ENCODE results near the gene PIGH. TPM values are rescaled to one million over a fixed set of nuclear protein-coding genes. Genes with fewer than 3 reads are reported as not detected.
"Not testable (repeated sequence)": the region's sequence is repeated elsewhere in the genome, so short reads cannot be mapped to it uniquely, and the experiment has no call there.

PIGH gene
- total RNA-seq, 4 donors from 2014 or later = 19.2 to 48.8 (median 23.8) TPM

GRCh38 chr14:67630938-67631337 lies 30.9 kb upstream of the PIGH start:
- H3K27ac ChIP-seq = no peak overlapping the region
- WGBS, 2 donors = 71 to 77% methylated on average over 5 of the region's 5 CpGs
- no peak for TF ChIP-seq POLR2A (IDR thresholded peaks at IDR 0.05)
- no peak for TF ChIP-seq EP300 (IDR thresholded peaks at IDR 0.05)
- no peak for TF ChIP-seq CTCF (IDR thresholded peaks at IDR 0.05)

GRCh38 chr14:67630186-67630585 lies 30.1 kb upstream of the PIGH start:
- H3K36me3 ChIP-seq = no peaks in the 10 kb centered on the region
- DNase-seq (ENCODE audit: low spot score in 2 of 2) = no peak
- no peaks in the 10 kb centered on the region for H3K9me3 ChIP-seq
- no peak for TF ChIP-seq CTCF (IDR thresholded peaks at IDR 0.05)
- no peak for TF ChIP-seq EP300 (IDR thresholded peaks at IDR 0.05)
- no peak for TF ChIP-seq POLR2A (IDR thresholded peaks at IDR 0.05)
- no peaks in the 10 kb centered on the region for H3K27me3 ChIP-seq
- 87 to 91% methylated on average over 4 of the region's 4 CpGs for WGBS, 2 donors
- H3K27ac ChIP-seq = no peak overlapping the region
- H3K4me1 ChIP-seq = no peaks in the 10 kb centered on the region
- no peak overlapping the region for H3K4me3 ChIP-seq

More at GRCh38 chr14:67630938-67631337, 30.9 kb upstream of the PIGH start:
- H3K27me3 ChIP-seq = no peaks in the 10 kb centered on the region
- H3K36me3 ChIP-seq = no peaks in the 10 kb centered on the region
- DNase-seq (ENCODE audit: low spot score in 2 of 2) = no peak
- no peak overlapping the region for H3K4me3 ChIP-seq
- H3K4me1 ChIP-seq = no peaks in the 10 kb centered on the region
- H3K9me3 ChIP-seq = no peaks in the 10 kb centered on the region

GRCh38 chr14:67627519-67627918 lies 27.5 kb upstream of the PIGH start:
- no peak for TF ChIP-seq CTCF (IDR thresholded peaks at IDR 0.05)
- no peak for DNase-seq (ENCODE audit: low spot score in 2 of 2)
- peaks cover 0 to 8% (median 7%) of the 10 kb centered on the region in 4 donors for H3K4me1 ChIP-seq
- no peak overlapping the region for H3K27ac ChIP-seq
- H3K27me3 ChIP-seq = no peaks in the 10 kb centered on the region
- no peaks in the 10 kb centered on the region for H3K36me3 ChIP-seq
- H3K9me3 ChIP-seq = no peaks in the 10 kb centered on the region
- no peak overlapping the region for H3K4me3 ChIP-seq

GRCh38 chr14:67626131-67626530 lies 26.1 kb upstream of the PIGH start:
- H3K27ac ChIP-seq; DNase-seq (ENCODE audit: low spot score in 2 of 2); H3K4me3 ChIP-seq; H3K36me3 ChIP-seq; H3K27me3 ChIP-seq; H3K9me3 ChIP-seq: not testable (repeated sequence)
- WGBS, 2 donors = 88 to 100% methylated on average over 1 of the region's 1 CpG
- H3K4me1 ChIP-seq = peaks cover 0 to 15% (median 12%) of the 10 kb centered on the region in 4 donors

GRCh38 chr14:67623114-67623513 lies 23.0 kb upstream of the PIGH start:
- no peak for DNase-seq (ENCODE audit: low spot score in 2 of 2)
- Histone ChIP-seq H3K4me3 (no peak overlapping the region), H3K4me1 (peaks cover 0 to 35% (median 21%) of the 10 kb centered on the region in 4 donors), H3K36me3 (no peaks in the 10 kb centered on the region), H3K27ac (peak overlapping the region in 3 of 4 donors; percentile 55 to 91 (median 55)), H3K9me3 (no peaks in the 10 kb centered on the region), H3K27me3 (no peaks in the 10 kb centered on the region)
- TF ChIP-seq CTCF (IDR thresholded peaks at IDR 0.05) (no peak), POLR2A (IDR thresholded peaks at IDR 0.05) (no peak), EP300 (IDR thresholded peaks at IDR 0.05) (no peak)
- 46 to 54% methylated on average over 2 of the region's 2 CpGs for WGBS, 2 donors

DNA sequence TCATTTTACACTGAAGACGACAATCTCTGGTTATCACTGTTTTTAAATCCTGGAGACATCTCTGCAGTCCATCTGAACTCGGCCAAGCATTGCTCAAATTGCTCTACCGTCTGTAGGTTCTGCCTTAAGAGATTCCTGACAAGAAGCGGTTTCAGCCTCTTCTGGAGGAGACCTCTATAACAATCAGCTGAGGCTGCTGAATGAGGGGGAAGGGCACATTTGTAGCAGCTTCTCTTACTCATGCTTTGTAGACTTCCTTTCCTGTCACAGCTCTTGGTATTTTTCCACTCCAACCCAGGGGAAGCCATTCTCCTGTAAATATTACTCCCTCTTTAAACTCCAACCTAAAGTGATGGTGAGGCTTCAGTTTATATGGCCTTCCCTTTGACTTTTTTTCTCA lies 22.6 kb upstream of the PIGH start:
- Histone ChIP-seq H3K4me1 (peaks cover 0 to 35% (median 21%) of the 10 kb centered on the region in 4 donors), H3K27ac (peak overlapping the region in 3 of 4 donors; percentile 55 to 91 (median 55)), H3K36me3 (no peaks in the 10 kb centered on the region), H3K27me3 (no peaks in the 10 kb centered on the region), H3K4me3 (no peak overlapping the region), H3K9me3 (no peaks in the 10 kb centered on the region)
- WGBS, 2 donors = 19 to 24% methylated on average over 4 of the region's 4 CpGs
- TF ChIP-seq CTCF (IDR thresholded peaks at IDR 0.05) (no peak), EP300 (IDR thresholded peaks at IDR 0.05) (peak in 1 of 2 donors; percentile 56)
- DNase-seq (ENCODE audit: low spot score in 2 of 2) = peak in 1 of 2 donors; percentile 44

Data from tibial nerve (tissue), 4 donors.